HepG2 (cell line): ENCODE measurements around the gene UBTD2. TPM values are rescaled to one million over a fixed set of nuclear protein-coding genes. Genes with fewer than 3 reads are reported as not detected.
A peak's percentile ranks its signal among the peaks of the same experiment; 100 is the strongest.

Source experiments
- ARHGAP35 ChIP-seq: sonication (generic); formaldehyde crosslinking; IDR thresholded peaks from 2 replicates; pipeline ENCODE4 v1.9.0; 2022; ENCODE audit warnings: mild to moderate bottlenecking, inconsistent platforms, moderate library complexity, missing genetic modification reagents, borderline replicate concordance
- ARID2 ChIP-seq: sonication (generic); formaldehyde crosslinking; IDR thresholded peaks from 2 replicates; pipeline ENCODE4 v1.8.1; 2022; ENCODE audit warnings: mild to moderate bottlenecking, missing genetic modification reagents, borderline replicate concordance
- E2F2 ChIP-seq: sonication (generic); formaldehyde crosslinking; IDR thresholded peaks from 2 replicates; pipeline ENCODE4 v1.4.0; 2020; ENCODE audit warnings: missing genetic modification reagents, borderline replicate concordance
- FIP1L1 ChIP-seq: fragments of 200-400 bp; formaldehyde crosslinking; IDR thresholded peaks from 2 replicates; pipeline ENCODE4 v1.6.1; 2018; ENCODE audit warnings: low read depth, mild to moderate bottlenecking, low read length, moderate library complexity, borderline replicate concordance; ENCODE audit not compliant: insufficient read depth
- NCOA5 ChIP-seq: sonication (generic); formaldehyde crosslinking; IDR thresholded peaks from 2 replicates; pipeline ENCODE4 v1.4.0; 2020; ENCODE audit warnings: missing genetic modification reagents
- NFATC3 ChIP-seq: sonication (generic); formaldehyde crosslinking; IDR thresholded peaks from 2 replicates; pipeline ENCODE4 v1.5.1; 2020; ENCODE audit warnings: mild to moderate bottlenecking, missing genetic modification reagents
- NFIC ChIP-seq: IDR thresholded peaks from 2 replicates; pipeline ENCODE4 v1.6.1; 2012; ENCODE audit warnings: mild to moderate bottlenecking, low read length, inconsistent platforms
- PHF21A ChIP-seq: sonication (generic); formaldehyde crosslinking; IDR thresholded peaks from 2 replicates; pipeline ENCODE4 v1.5.0; 2020; ENCODE audit warnings: mild to moderate bottlenecking, missing genetic modification reagents
- POLR2A ChIP-seq, 2 experiments: IDR thresholded peaks; 2 replicates each; pipeline ENCODE4 v1.6.1; 2011; ENCODE audit warnings: low read depth in 2 of 2, low read length in 2 of 2, mild to moderate bottlenecking in 1 of 2, moderate library complexity in 1 of 2; ENCODE audit not compliant: insufficient read depth in 1 of 2
- TBX2 ChIP-seq: sonication (generic); formaldehyde crosslinking; IDR thresholded peaks from 2 replicates; pipeline ENCODE4 v1.5.0; 2020; ENCODE audit warnings: missing genetic modification reagents, mild to moderate bottlenecking, borderline replicate concordance
- ZNF343 ChIP-seq: sonication (generic); formaldehyde crosslinking; IDR thresholded peaks from 2 replicates; pipeline ENCODE4 v1.4.0; 2020; ENCODE audit warnings: mild to moderate bottlenecking, missing genetic modification reagents
- ZNF382 ChIP-seq: sonication (generic); formaldehyde crosslinking; IDR thresholded peaks from 2 replicates; pipeline ENCODE4 v1.5.0; 2020; ENCODE audit warnings: missing genetic modification reagents, mild to moderate bottlenecking, borderline replicate concordance
- ZNF687 ChIP-seq: sonication (generic); formaldehyde crosslinking; IDR thresholded peaks from 2 replicates; pipeline ENCODE4 v1.5.1; 2020; ENCODE audit warnings: mild to moderate bottlenecking, missing genetic modification reagents, moderate library complexity
- ZNF883 ChIP-seq: sonication (generic); formaldehyde crosslinking; IDR thresholded peaks from 2 replicates; pipeline ENCODE4 v1.5.1; 2020; ENCODE audit warnings: mild to moderate bottlenecking, missing genetic modification reagents; ENCODE audit errors: not compliant biosample characterization
- polyA plus RNA-seq, 8 experiments: library from polyadenylated mRNA; depleted of rRNA in 3 of 8; stranded (reverse) in 7 of 8; unstranded in 1 of 8; fragments of >200 nt; fragmentation: Illumina TruSeq in 4 of 8; extraction: Trizol in 4 of 8; gene quantifications; 2 replicates each; pipeline versions ENCODE4 v1.2.1 to v1.2.3, GENCODE V29; 2011 to 2016; ENCODE audit warnings: low read depth in 4 of 8, missing spikeins in 1 of 8, mixed read lengths in 1 of 8; ENCODE audit not compliant: insufficient read depth in 1 of 8
- total RNA-seq, 5 experiments: library from RNA; depleted of rRNA; stranded (reverse); fragments of >200 nt; fragmentation: Illumina TruSeq; extraction: Trizol; gene quantifications; 2 replicates each; pipeline ENCODE4 v1.2.3, GENCODE V29; 2016; ENCODE audit warnings: low read depth in 1 of 5
- TF ChIP-seq, protein P1 (sequence below): sonication (generic); formaldehyde crosslinking; IDR thresholded peaks from 2 replicates; pipeline ENCODE4 v1.5.0; 2020; ENCODE audit warnings: missing genetic modification reagents
- TF ChIP-seq, protein P2 (sequence below), 2 experiments: IDR thresholded peaks; 2 replicates each; pipeline ENCODE4 v1.6.1; 2011 to 2012; ENCODE audit warnings: low read length in 2 of 2, borderline replicate concordance in 1 of 2, low read depth in 1 of 2, mild to moderate bottlenecking in 1 of 2, moderate library complexity in 1 of 2

UBTD2 gene
- total and polyA plus RNA-seq, 2 of the 13 experiments (the other 11 are each of a cell fraction or from before 2014, with no cell fraction given): 15.2 to 24.1 TPM

DNA sequence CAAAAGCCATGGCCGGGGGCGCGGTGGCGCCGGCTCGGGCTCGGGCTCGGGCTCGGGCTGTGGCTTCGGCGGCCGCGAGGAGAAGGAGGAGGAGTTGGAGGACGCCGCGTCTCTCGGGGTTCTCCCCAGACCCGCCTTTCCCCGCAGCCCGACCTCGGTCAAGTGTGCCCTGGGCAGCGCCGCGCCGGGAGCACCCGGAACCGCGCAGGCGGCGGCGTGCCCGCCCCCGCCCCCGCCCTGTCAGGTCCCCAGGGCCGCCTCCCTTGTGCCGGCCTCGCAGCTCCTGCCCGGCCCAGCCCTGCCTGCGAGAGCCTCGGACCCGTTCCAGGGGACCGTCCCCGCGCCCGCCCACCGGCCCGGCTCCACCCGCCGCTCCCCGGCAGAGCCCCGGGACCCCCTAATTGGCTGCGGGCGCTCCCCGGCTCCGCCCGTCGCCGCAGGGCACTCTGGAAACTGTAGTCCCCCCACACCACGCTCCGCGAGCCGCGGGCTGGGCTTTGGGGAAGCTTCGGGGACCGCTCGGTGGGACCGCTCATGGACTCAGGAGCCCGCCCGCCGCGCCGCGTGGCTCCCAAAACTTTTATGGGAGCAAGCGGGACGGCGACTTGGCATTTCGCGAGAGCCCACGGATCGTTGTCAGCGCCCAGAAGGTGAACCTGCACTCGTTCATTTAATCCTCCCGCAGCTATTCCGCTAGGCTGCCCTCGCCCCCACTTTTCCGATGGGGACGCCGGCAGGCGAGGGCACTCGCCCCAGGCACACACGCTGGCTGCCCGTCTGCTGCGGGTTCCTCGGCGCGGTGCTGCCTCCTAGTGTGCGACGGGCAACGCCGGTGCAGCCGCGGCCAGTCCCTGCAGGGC, 95.3 kb downstream of the UBTD2 start, which contains the start of gene STK10 (continued):
- peak; percentile 68 for TF ChIP-seq ZNF687
- no peak for TF ChIP-seq ZNF343
- TF ChIP-seq E2F2 (CRISPR knock-in tag): peak; percentile 3; the same call in 1 of the 2 replicates
- TF ChIP-seq ARID2 (CRISPR knock-in tag): no peak; the same call in 1 of the 2 replicates
- TF ChIP-seq NFIC: no peak; the same call in 1 of the 2 replicates
- TF ChIP-seq ZNF883: no peak
- TF ChIP-seq POLR2A (IDR thresholded peaks at IDR 0.05; ENCODE audit: insufficient read depth in 1 of 2, low read depth in 2 of 2, low read length in 2 of 2): peak in 1 of 2 experiments; percentile 61; a peak in 2 of 4 replicates
- TF ChIP-seq FIP1L1: no peak
- TF ChIP-seq, protein P1, sequence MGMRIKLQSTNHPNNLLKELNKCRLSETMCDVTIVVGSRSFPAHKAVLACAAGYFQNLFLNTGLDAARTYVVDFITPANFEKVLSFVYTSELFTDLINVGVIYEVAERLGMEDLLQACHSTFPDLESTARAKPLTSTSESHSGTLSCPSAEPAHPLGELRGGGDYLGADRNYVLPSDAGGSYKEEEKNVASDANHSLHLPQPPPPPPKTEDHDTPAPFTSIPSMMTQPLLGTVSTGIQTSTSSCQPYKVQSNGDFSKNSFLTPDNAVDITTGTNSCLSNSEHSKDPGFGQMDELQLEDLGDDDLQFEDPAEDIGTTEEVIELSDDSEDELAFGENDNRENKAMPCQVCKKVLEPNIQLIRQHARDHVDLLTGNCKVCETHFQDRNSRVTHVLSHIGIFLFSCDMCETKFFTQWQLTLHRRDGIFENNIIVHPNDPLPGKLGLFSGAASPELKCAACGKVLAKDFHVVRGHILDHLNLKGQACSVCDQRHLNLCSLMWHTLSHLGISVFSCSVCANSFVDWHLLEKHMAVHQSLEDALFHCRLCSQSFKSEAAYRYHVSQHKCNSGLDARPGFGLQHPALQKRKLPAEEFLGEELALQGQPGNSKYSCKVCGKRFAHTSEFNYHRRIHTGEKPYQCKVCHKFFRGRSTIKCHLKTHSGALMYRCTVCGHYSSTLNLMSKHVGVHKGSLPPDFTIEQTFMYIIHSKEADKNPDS (CRISPR knock-in tag): no peak
- no peak; the same call in 1 of the 2 replicates for TF ChIP-seq TBX2 (CRISPR knock-in tag)
- peak; percentile 63; the same call in 1 of the 2 replicates for TF ChIP-seq PHF21A (CRISPR knock-in tag)
- TF ChIP-seq ARHGAP35 (CRISPR knock-in tag): peak; percentile 67; the same call in 1 of the 2 replicates
- TF ChIP-seq, protein P2, sequence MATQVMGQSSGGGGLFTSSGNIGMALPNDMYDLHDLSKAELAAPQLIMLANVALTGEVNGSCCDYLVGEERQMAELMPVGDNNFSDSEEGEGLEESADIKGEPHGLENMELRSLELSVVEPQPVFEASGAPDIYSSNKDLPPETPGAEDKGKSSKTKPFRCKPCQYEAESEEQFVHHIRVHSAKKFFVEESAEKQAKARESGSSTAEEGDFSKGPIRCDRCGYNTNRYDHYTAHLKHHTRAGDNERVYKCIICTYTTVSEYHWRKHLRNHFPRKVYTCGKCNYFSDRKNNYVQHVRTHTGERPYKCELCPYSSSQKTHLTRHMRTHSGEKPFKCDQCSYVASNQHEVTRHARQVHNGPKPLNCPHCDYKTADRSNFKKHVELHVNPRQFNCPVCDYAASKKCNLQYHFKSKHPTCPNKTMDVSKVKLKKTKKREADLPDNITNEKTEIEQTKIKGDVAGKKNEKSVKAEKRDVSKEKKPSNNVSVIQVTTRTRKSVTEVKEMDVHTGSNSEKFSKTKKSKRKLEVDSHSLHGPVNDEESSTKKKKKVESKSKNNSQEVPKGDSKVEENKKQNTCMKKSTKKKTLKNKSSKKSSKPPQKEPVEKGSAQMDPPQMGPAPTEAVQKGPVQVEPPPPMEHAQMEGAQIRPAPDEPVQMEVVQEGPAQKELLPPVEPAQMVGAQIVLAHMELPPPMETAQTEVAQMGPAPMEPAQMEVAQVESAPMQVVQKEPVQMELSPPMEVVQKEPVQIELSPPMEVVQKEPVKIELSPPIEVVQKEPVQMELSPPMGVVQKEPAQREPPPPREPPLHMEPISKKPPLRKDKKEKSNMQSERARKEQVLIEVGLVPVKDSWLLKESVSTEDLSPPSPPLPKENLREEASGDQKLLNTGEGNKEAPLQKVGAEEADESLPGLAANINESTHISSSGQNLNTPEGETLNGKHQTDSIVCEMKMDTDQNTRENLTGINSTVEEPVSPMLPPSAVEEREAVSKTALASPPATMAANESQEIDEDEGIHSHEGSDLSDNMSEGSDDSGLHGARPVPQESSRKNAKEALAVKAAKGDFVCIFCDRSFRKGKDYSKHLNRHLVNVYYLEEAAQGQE (IDR thresholded peaks at IDR 0.05; ENCODE audit: borderline replicate concordance in 1 of 2, low read depth in 1 of 2, low read length in 2 of 2): no peak
- TF ChIP-seq NCOA5: no peak
- TF ChIP-seq ZNF382 (CRISPR knock-in tag): no peak
- TF ChIP-seq NFATC3: no peak
